Panc1 (cell line): ENCODE data around the gene GPRC5B. TPM values are rescaled to one million over a fixed set of nuclear protein-coding genes. Genes with fewer than 3 reads are reported as not detected.

Source experiments
- ATAC-seq: fragments of 200-7000 bp; cut with Tn5 transposase; 2 replicates; pipeline ENCODE4 v1.9.1; 2020; ENCODE audit warnings: mild to moderate bottlenecking, moderate library complexity
- BruUV-seq: library from RNA; stranded (reverse); fragments of 400-500 nt; replicated peaks from 2 replicates; lab custom pipeline; 2021; lab: Mats Ljungman, UMichigan
- CTCF ChIA-PET: fragments of 300-600 bp; sonication (Branson Sonifier 250); formaldehyde crosslinking; loops from one replicate; lab custom pipeline; 2022; ENCODE audit warnings: antibody characterized with exemption; lab: Charles Lee
- POLR2A ChIA-PET: fragments of 300-600 bp; sonication (Branson Sonifier 250); formaldehyde crosslinking; loops from one replicate; lab custom pipeline; 2022; ENCODE audit warnings: antibody characterized with exemption; lab: Charles Lee
- DNase-seq: peaks from one replicate; pipeline ENCODE4 v3.0.0-alpha.2; 2010; ENCODE audit warnings: low read depth, low spot score
- H3K27ac ChIP-seq: 2 replicates; pipeline ENCODE4 v1.5.1; 2011; ENCODE audit warnings: mild to moderate bottlenecking, low read length, inconsistent platforms
- H3K27me3 ChIP-seq: fragments of 200-500 bp; sonication (Bioruptor generic); 2 replicates; pipeline ENCODE4 v1.6.0; 2014; ENCODE audit warnings: low read length, inconsistent platforms; ENCODE audit not compliant: control insufficient read depth, insufficient read depth
- H3K36me3 ChIP-seq: fragments of 200-500 bp; sonication (Bioruptor generic); 2 replicates; pipeline ENCODE4 v1.5.1; 2014; ENCODE audit warnings: inconsistent platforms, mild to moderate bottlenecking, low read length, moderate library complexity; ENCODE audit not compliant: control insufficient read depth, insufficient read depth
- H3K4me1 ChIP-seq: 2 replicates; pipeline ENCODE4 v1.5.1; 2011; ENCODE audit warnings: inconsistent platforms, mild to moderate bottlenecking, low read length, moderate library complexity; ENCODE audit not compliant: control insufficient read depth, insufficient read depth
- H3K4me3 ChIP-seq, 2 experiments: 2 replicates each; pipeline ENCODE4 v1.5.1; 2011 to 2012; ENCODE audit warnings: low read depth in 2 of 2, low read length in 2 of 2, mild to moderate bottlenecking in 2 of 2, inconsistent platforms in 1 of 2, moderate library complexity in 1 of 2
- H3K9me3 ChIP-seq: fragments of 200-500 bp; sonication (Bioruptor generic); 2 replicates; pipeline ENCODE4 v1.5.1; 2014; ENCODE audit warnings: low read depth, mild to moderate bottlenecking, inconsistent platforms, low read length, moderate library complexity; ENCODE audit not compliant: control insufficient read depth, insufficient read depth
- CTCF ChIP-seq: fragments of 450-650 bp; IDR thresholded peaks from 2 replicates; pipeline ENCODE4 v1.5.1; 2017; ENCODE audit warnings: mild to moderate bottlenecking
- POLR2AphosphoS5 ChIP-seq: IDR thresholded peaks from 2 replicates; pipeline ENCODE4 v1.6.1; 2012; ENCODE audit warnings: mild to moderate bottlenecking, low read depth, low read length, moderate library complexity
- REST ChIP-seq, 2 experiments: IDR thresholded peaks; 2 replicates each; pipeline ENCODE4 v1.6.1; 2011 to 2012; ENCODE audit warnings: low read depth in 2 of 2, control low read depth in 1 of 2, low read length in 1 of 2, mild to moderate bottlenecking in 1 of 2, moderate library complexity in 1 of 2; ENCODE audit not compliant: insufficient read depth in 1 of 2
- SIN3A ChIP-seq: IDR thresholded peaks from 2 replicates; pipeline ENCODE4 v1.6.1; 2012; ENCODE audit warnings: low read depth, mild to moderate bottlenecking, low read length, moderate library complexity, borderline replicate concordance; ENCODE audit not compliant: insufficient read depth
- TCF7L2 ChIP-seq: IDR thresholded peaks from 2 replicates; pipeline ENCODE4 v1.6.1; 2011; ENCODE audit warnings: mild to moderate bottlenecking, low read depth, low read length, inconsistent platforms
- in situ Hi-C: cut with HindIII; loops from 2 replicates; pipeline ENCODE4 v1.10.0; 2016; ENCODE audit warnings: low sequenced_read_pairs, low pct_unique_long_range_greater_than_20kb
- intact Hi-C: fragments of 100-400 bp; cut with micrococcal nuclease; formaldehyde crosslinking; loops from one replicate; pipeline ENCODE4 v1.10.0; 2022; ENCODE audit not compliant: unreplicated experiment
- total RNA-seq: library from RNA; stranded (reverse); gene quantifications from one replicate; pipeline ENCODE4 v1.2.1, GENCODE V29; 2021; ENCODE audit not compliant: unreplicated experiment

The GPRC5B gene
- total RNA-seq, 1 experiment from 2014 or later: 10.4 TPM

- no peaks in the 10 kb centered on the region for H3K27me3 ChIP-seq
- ATAC-seq (no peak), DNase-seq (no peak)
- in situ Hi-C loops: no loop called here
- H3K27ac ChIP-seq: peak overlapping the region; percentile 5; the same call in 1 of the 2 replicates
- ChIA-PET POLR2A (interaction anchor here (0.6 kb wide), 1 partner anchor 10 kb away, joined by 3 read pairs; no protein-coding TSS in a partner anchor), CTCF (no interaction called here)
- no peak overlapping the region for H3K4me3 ChIP-seq
- H3K4me1 ChIP-seq: peaks cover 15% of the 10 kb centered on the region
- no peaks in the 10 kb centered on the region for H3K9me3 ChIP-seq
- TF ChIP-seq CTCF (no peak), REST (IDR thresholded peaks at IDR 0.05; ENCODE audit: insufficient read depth in 1 of 2, low read depth in 2 of 2, low read length in 1 of 2) (no peak), POLR2AphosphoS5 (no peak), SIN3A (no peak), TCF7L2 (no peak)
- H3K36me3 ChIP-seq: no peaks in the 10 kb centered on the region
- BruUV-seq: no TSS peak
- intact Hi-C loops: no loop called here
Measured at GRCh38 chr16:19809121-19809635, 75.5 kb downstream of the GPRC5B start.

- ATAC-seq: no peak; the same call in 1 of the 2 replicates
- no TSS peak for BruUV-seq
- TF ChIP-seq CTCF: no peak
- no peak for TF ChIP-seq POLR2AphosphoS5
- no peak for TF ChIP-seq TCF7L2
- ChIA-PET POLR2A (interaction anchor here (0.6 kb wide), 1 partner anchor 8 kb away, joined by 3 read pairs; no protein-coding TSS in a partner anchor), CTCF (interaction anchor here (1.0 kb wide), 1 partner anchor 99 kb away, joined by 3 read pairs; no protein-coding TSS in a partner anchor)
- Histone ChIP-seq H3K9me3 (no peaks in the 10 kb centered on the region), H3K27me3 (no peaks in the 10 kb centered on the region), H3K36me3 (no peaks in the 10 kb centered on the region), H3K4me1 (peaks cover 15% of the 10 kb centered on the region), H3K4me3 (no peak overlapping the region), H3K27ac (peak overlapping the region; percentile 30)
- DNase-seq: no peak
- in situ Hi-C loops: no loop called here
- intact Hi-C loops: no loop called here
Measured at GRCh38 chr16:19808061-19808641, 76.5 kb downstream of the GPRC5B start.

Other genes starting within 250 kb of the GPRC5B start
- 70.1 TPM for gene KNOP1, start 166.6 kb downstream of the GPRC5B start, total RNA-seq
- gene IQCK, start 166.6 kb downstream of the GPRC5B start, total RNA-seq: 15.5 TPM
- not detected for gene GPR139, start 189.0 kb upstream of the GPRC5B start, total RNA-seq